ENCODE measurements around the gene PACS2. TPM values are rescaled to one million over a fixed set of nuclear protein-coding genes. Genes with fewer than 3 reads are reported as not detected.

PACS2 gene
- polyA plus RNA-seq, 1 of the 3 experiments (the other 2 are of a cell fraction) = 42.7 TPM

- no peak overlapping the region for H3K9ac ChIP-seq
Measured at GRCh38 chr14:105377555-105378182, 63.1 kb downstream of the PACS2 start.

GRCh38 chr14:105378199-105378598, 63.7 kb downstream of the PACS2 start:
- WGBS (ENCODE audit: low lambda C conversion rate) = 87% methylated on average over 7 of the region's 11 CpGs
- H3K79me2 ChIP-seq (ENCODE audit: insufficient read depth) = no peaks in the 10 kb centered on the region
- H3K4me3 ChIP-seq (ENCODE audit: low read depth in 2 of 2, low read length in 1 of 2) = no peak overlapping the region
- H3K36me3 ChIP-seq (replicated peaks in 1 of 2; ENCODE audit: control insufficient read depth in 1 of 2, insufficient read depth in 2 of 2, low read length in 1 of 2) = peaks cover 0 to 15% of the 10 kb centered on the region in 2 experiments
- no peak overlapping the region for H3K27ac ChIP-seq (ENCODE audit: low read depth in 2 of 2, low read length in 1 of 2)
- H3K9me3 ChIP-seq = no peaks in the 10 kb centered on the region
- TF ChIP-seq JUND (IDR thresholded peaks at IDR 0.05) = no peak
- no peak for TF ChIP-seq YY1 (IDR thresholded peaks at IDR 0.05; ENCODE audit: low read depth)
- TF ChIP-seq MEF2A (IDR thresholded peaks at IDR 0.05; ENCODE audit: borderline replicate concordance, low read depth) = no peak
- TF ChIP-seq MAX (IDR thresholded peaks at IDR 0.05; ENCODE audit: low read depth) = no peak
- H3K4me1 ChIP-seq (ENCODE audit: control insufficient read depth in 1 of 2, insufficient read depth in 2 of 2, low read depth in 1 of 2, low read length in 1 of 2) = no peaks in the 10 kb centered on the region; a peak in 1 of 4 replicates
- POLR2A ChIA-PET = no interaction called here
- H3K9ac ChIP-seq = no peak overlapping the region
- no peak for DNase-seq
- no peaks in the 10 kb centered on the region for H3F3A ChIP-seq (replicated peaks; ENCODE audit: insufficient read depth)
- no peaks in the 10 kb centered on the region for H4K20me1 ChIP-seq (ENCODE audit: insufficient read depth)
- H3K4me2 ChIP-seq = no peak overlapping the region
- CTCF ChIA-PET = interaction anchor here (1.8 kb wide), 1 partner anchor 111 kb away, joined by 5 read pairs; no protein-coding TSS in a partner anchor
- no peaks in the 10 kb centered on the region for H3K9me2 ChIP-seq
- no peaks in the 10 kb centered on the region for H3K27me3 ChIP-seq (ENCODE audit: insufficient read depth)
- H2AFZ ChIP-seq (ENCODE audit: low read depth) = no peak overlapping the region

More at GRCh38 chr14:105377555-105378182, 63.1 kb downstream of the PACS2 start:
- Histone ChIP-seq H3K4me2 (no peak overlapping the region), H3K4me1 (ENCODE audit: control insufficient read depth in 1 of 2, insufficient read depth in 2 of 2, low read depth in 1 of 2, low read length in 1 of 2) (no peaks in the 10 kb centered on the region; a peak in 1 of 4 replicates), H3K4me3 (ENCODE audit: low read depth in 2 of 2, low read length in 1 of 2) (no peak overlapping the region), H3K36me3 (replicated peaks in 1 of 2; ENCODE audit: control insufficient read depth in 1 of 2, insufficient read depth in 2 of 2, low read length in 1 of 2) (peaks cover 0 to 10% of the 10 kb centered on the region in 2 experiments), H3K9me2 (no peaks in the 10 kb centered on the region), H3K27me3 (ENCODE audit: insufficient read depth) (no peaks in the 10 kb centered on the region), H3F3A (replicated peaks; ENCODE audit: insufficient read depth) (no peaks in the 10 kb centered on the region), H2AFZ (ENCODE audit: low read depth) (no peak overlapping the region), H3K27ac (ENCODE audit: low read depth in 2 of 2, low read length in 1 of 2) (no peak overlapping the region), H4K20me1 (ENCODE audit: insufficient read depth) (no peaks in the 10 kb centered on the region), H3K79me2 (ENCODE audit: insufficient read depth) (no peaks in the 10 kb centered on the region), H3K9me3 (no peaks in the 10 kb centered on the region)
- DNase-seq = no peak
- CTCF ChIA-PET = interaction anchor here (1.2 to 1.9 kb wide), 3 partner anchors 71 to 112 kb away, joined by 3 to 7 read pairs (median 5); no protein-coding TSS in a partner anchor
- 88% methylated on average over 7 of the region's 23 CpGs for WGBS (ENCODE audit: low lambda C conversion rate)
- TF ChIP-seq FOXM1 (IDR thresholded peaks at IDR 0.05; ENCODE audit: low read depth) (no peak), YY1 (IDR thresholded peaks at IDR 0.05; ENCODE audit: low read depth) (no peak), MXI1 (IDR thresholded peaks at IDR 0.05; ENCODE audit: low read depth, low read length) (no peak), RCOR1 (IDR thresholded peaks at IDR 0.05; ENCODE audit: low read length) (no peak), PBX3 (IDR thresholded peaks at IDR 0.05) (no peak), RFX5 (IDR thresholded peaks at IDR 0.05; ENCODE audit: low read length) (no peak), ELF1 (IDR thresholded peaks at IDR 0.05) (no peak), NFIC (IDR thresholded peaks at IDR 0.05; ENCODE audit: borderline replicate concordance) (no peak), TAF1 (IDR thresholded peaks at IDR 0.05; ENCODE audit: borderline replicate concordance, low read depth, low read length) (no peak)
- TF ChIP-seq, protein P1, sequence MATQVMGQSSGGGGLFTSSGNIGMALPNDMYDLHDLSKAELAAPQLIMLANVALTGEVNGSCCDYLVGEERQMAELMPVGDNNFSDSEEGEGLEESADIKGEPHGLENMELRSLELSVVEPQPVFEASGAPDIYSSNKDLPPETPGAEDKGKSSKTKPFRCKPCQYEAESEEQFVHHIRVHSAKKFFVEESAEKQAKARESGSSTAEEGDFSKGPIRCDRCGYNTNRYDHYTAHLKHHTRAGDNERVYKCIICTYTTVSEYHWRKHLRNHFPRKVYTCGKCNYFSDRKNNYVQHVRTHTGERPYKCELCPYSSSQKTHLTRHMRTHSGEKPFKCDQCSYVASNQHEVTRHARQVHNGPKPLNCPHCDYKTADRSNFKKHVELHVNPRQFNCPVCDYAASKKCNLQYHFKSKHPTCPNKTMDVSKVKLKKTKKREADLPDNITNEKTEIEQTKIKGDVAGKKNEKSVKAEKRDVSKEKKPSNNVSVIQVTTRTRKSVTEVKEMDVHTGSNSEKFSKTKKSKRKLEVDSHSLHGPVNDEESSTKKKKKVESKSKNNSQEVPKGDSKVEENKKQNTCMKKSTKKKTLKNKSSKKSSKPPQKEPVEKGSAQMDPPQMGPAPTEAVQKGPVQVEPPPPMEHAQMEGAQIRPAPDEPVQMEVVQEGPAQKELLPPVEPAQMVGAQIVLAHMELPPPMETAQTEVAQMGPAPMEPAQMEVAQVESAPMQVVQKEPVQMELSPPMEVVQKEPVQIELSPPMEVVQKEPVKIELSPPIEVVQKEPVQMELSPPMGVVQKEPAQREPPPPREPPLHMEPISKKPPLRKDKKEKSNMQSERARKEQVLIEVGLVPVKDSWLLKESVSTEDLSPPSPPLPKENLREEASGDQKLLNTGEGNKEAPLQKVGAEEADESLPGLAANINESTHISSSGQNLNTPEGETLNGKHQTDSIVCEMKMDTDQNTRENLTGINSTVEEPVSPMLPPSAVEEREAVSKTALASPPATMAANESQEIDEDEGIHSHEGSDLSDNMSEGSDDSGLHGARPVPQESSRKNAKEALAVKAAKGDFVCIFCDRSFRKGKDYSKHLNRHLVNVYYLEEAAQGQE (IDR thresholded peaks at IDR 0.05; ENCODE audit: low read depth, low read length) = no peak
- POLR2A ChIA-PET = no interaction called here

Data from SK-N-SH (cell line).